NCI-H446 (cell line): ENCODE measurements around the gene LYSMD4.
"Not testable (repeated sequence)": the region's sequence is repeated elsewhere in the genome, so short reads cannot be mapped to it uniquely, and the experiment has no call there.

Experiments used
- DNase-seq, 2 experiments: peaks; one replicate each; lab custom pipeline; 2025; lab: John Stamatoyannopoulos, UW

Gene LYSMD4

DNA sequence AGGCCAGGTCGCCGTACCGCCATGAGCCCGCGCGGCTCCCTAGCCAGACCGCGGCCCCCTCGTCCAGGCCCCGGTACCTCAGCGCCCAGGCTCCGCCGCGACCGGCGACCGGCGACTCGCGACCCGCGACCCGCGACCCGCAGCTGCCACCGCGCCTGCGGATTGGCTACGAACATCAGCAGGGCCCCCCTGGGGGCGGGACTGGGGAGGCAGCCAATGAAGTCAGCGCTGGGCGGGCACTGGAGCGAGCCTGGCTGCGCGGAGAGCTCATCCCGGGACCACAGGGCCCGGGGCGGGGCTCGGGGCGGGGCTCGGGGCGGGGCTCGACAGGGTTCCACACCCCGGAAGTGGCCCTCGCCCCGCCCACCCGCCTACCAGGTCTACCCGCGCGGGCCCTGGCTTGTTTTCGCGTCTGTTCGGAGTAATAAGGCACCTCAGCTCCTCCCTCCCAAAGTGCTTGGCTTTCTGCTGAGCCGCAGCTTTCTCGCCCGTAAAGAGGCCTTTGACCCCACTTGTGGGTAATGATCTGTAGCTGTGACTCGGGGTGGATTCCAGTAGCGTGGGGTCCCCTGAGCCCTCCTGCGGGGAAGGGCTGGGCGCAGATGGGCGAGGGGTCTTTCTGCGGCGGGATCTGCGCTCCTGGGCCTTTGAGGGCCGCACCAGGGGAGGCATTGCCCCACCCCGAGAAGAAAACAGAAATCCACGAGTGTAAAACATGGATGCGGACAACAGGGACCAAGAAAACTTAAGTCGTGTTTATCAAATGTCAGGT is at the start of gene LYSMD4:
Gene LYSMD4 (minus strand): TSS at position 170 of the 772 bp plus-strand sequence. CDS start 1,438 bp downstream, outside the sequence.
- peak; percentile 51 to 95 for DNase-seq

GRCh38 chr15:99782029-99782428 is 48.8 kb upstream of the LYSMD4 start:
- not testable (repeated sequence) for DNase-seq

DNA sequence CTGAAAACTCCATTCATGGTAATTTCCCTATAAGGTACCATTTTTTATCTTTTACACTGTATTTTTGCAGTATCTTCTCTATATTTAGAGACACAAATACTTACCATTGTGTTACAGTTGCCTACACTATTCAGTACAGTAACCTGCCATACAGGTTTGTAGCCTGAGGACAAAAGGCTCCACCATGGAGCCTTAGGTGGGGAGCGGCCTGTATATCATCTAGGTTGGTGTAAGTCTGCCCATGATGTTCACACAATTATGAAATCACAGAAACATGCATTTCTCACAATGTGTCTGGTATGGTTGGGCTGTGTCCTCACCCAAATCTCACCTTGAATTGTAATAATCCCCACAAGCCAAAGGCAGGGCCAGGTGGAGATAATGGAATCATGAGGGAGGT is 43.9 kb upstream of the LYSMD4 start:
- no peak for DNase-seq

DNA sequence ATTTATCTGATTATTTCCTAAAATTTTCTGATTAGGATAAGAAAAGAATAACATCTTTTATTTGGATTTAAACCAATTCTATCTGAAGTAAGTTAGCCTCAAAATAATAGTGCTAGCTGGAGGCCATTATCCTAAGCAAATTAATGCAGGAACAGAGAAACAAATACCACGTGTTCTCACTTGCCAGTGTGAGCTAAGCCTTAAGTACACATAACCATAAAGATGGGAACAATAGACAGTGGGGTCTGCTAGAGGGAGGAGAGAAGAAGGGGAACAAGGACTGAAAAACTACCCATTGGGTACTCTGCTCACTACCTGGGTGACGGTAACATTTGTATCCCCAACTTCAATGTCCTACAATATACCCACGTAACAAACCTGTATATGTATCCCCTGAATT is 31.3 kb upstream of the LYSMD4 start:
- no peak for DNase-seq

DNA sequence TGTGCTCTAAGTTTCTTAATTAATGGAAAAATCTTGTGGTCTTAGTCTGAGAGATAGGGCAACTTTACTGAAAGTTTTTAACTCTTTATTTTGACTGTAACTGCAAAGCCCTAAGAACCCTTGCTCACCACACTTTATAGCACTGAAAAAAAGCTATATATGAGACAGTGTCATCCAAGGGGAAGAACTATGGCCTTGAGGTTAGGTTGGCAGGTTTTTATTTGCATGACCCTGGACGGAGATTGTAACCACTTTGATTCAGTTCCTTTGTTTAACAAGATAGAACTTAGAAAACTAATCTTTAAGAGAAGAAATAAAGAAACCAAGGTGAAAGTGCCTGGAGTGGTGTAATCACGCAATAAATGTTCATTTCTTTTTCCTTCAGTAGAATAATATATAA is 30.6 kb upstream of the LYSMD4 start:
- DNase-seq = no peak

- DNase-seq = no peak
These were observed 29.1 kb upstream of the LYSMD4 start for GRCh38 chr15:99762288-99762687.

GRCh38 chr15:99755692-99756409 is 22.6 kb upstream of the LYSMD4 start:
- peak; percentile 18 to 71 for DNase-seq

- no peak for DNase-seq
These were observed 19.8 kb upstream of the LYSMD4 start for GRCh38 chr15:99753066-99753465.

- no peak for DNase-seq
These were observed 19.3 kb upstream of the LYSMD4 start for GRCh38 chr15:99752556-99752955.

- not testable (repeated sequence) for DNase-seq
These were observed 17.1 kb upstream of the LYSMD4 start for GRCh38 chr15:99750326-99750725.

DNA sequence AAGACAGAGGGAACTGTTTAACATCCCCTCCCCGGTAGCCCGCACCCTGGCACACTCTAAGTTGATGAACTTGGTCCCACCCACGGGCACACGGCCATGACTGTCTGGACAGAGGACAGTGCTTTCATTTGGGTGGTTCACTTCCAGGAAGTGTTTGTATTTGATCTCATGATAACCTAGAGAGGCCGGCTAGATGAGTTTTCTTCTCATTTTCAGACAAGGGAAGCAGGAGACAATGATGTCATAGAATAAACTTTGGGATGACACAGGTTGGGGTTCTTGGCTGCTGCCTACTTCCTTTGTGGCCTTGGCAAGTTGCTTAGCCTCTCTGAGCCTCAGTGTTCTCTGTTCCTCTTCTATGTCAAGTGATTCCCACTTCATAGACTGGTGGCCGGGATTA is 16.1 kb upstream of the LYSMD4 start:
- DNase-seq = no peak

DNA sequence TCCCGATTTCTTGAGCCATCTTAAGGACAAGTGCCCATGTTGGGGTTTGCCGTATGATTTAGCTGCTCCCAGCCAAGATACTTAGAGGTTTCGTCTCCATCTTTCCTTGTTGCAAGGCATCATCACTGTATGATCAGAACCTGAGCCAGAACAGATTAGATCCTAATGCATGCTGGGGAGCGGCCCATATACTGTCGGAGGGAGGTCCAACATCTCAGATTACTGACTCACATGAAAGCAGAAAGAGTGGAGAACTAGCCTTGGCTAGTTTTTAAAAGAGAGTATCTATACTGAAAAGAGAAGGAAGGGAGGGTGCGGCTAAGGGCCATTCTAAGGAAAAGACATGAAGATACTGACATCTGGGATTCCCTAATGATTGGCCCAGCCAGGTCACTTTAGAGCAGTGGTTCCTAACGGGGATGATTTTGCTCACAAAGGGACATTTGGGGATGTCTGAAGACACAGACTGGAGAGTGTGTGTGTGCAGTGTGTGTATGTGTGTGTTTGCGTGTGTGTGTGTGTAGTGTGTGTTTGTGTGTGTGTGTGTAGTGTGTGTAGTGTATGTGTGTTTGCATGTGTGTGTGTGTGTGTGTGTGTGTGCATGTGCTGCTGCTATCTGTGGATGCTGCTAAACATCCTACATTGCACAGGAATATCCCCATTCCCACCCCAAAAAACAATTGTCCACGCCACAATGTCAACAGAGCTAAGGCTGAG is 12.3 kb upstream of the LYSMD4 start:
- no peak for DNase-seq

- no peak for DNase-seq
These were observed 10.9 kb upstream of the LYSMD4 start for GRCh38 chr15:99744142-99744541.

DNA sequence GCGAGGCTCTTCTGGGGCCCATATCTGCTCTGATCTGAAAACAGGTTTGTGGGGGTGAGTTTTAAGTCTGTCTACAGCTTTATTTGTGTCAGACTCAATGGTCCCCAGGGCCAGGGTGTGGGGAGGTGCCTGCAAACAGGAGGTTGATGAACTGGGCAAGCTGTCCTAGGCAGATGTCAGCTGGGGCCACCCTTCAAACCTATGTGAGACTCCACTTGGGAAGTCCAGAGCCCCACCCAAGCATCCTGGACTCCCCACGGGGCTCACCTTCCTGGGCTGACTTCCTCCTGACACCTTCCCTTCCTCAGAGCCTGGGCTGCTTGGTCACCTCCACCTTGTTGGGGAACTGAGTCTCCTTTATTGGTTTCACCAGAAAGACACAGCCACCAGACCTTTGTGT is 8.6 kb upstream of the LYSMD4 start:
- DNase-seq = no peak

- DNase-seq = no peak
These were observed 5.0 kb upstream of the LYSMD4 start for GRCh38 chr15:99738021-99738847.

DNA sequence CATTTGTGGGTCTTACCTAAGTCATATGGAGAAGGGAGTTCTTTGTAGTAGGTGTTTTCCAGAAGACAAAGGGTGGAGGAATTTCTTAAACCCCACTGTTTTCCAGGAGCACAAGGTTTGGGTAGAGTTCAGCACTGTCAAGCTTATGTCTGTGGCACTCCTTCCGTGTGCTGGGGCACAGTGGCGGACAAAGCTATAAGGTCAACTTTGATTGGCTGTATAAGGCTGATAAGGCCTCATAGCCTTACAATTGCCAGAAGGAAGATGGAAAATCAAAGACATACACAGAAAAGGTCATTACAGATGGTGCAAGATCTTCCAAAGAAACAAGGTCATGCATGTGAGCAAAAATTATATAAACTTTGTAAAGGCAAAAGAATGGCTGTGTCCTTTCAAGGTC is 3.5 kb upstream of the LYSMD4 start:
- no peak for DNase-seq

GRCh38 chr15:99735868-99736267 is 2.6 kb upstream of the LYSMD4 start:
- DNase-seq = no peak

GRCh38 chr15:99734575-99734974 is 1.3 kb upstream of the LYSMD4 start:
- DNase-seq = no peak

DNA sequence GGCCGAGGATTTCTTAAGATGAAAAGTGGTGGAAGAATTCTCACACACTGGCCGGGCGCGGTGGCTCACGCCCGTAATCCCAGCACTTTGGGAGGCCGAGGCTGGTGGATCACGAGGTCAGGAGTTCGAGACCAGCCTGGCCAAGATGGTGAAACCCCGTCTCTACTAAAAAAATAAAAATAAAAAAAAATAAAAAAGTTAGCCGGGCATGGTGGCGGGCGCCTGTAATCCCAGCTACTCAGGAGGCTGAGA is 729 bp upstream of the LYSMD4 start:
- not testable (repeated sequence) for DNase-seq

GRCh38 chr15:99732751-99733267 is 428 bp downstream of the LYSMD4 start:
- DNase-seq = no peak

DNA sequence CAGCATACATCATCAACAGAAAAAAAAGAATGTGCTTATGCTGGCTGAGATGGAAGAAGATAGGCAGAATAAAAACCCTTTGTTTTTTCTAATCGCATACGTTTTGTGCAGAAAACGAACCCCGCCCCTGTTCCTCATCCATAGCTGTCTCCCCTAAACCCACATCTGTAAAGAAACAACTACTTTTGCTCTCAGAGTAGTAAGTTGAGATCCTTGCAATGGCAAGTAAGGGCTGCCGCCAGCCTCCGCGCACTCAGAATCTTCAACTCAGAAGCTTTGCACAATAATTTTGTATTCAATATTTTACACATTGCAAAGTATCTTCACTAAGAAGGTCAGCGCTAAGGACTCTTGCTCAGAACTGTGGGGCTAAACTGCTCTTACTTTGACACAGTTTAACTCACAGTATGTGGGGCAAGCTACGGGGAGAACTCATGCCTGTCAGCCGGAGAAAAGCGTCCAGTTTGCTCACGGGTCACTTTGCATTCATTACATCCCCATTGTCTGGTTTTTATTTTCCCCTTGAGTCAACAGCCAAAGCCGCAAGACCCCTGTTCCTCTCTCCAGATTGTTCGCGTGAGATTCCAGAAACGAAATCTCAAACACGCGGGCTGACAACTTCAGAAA is 1.0 kb downstream of the LYSMD4 start:
- DNase-seq = no peak
